ENCODE measurements around the gene ITPR2.

The ITPR2 gene

DNA sequence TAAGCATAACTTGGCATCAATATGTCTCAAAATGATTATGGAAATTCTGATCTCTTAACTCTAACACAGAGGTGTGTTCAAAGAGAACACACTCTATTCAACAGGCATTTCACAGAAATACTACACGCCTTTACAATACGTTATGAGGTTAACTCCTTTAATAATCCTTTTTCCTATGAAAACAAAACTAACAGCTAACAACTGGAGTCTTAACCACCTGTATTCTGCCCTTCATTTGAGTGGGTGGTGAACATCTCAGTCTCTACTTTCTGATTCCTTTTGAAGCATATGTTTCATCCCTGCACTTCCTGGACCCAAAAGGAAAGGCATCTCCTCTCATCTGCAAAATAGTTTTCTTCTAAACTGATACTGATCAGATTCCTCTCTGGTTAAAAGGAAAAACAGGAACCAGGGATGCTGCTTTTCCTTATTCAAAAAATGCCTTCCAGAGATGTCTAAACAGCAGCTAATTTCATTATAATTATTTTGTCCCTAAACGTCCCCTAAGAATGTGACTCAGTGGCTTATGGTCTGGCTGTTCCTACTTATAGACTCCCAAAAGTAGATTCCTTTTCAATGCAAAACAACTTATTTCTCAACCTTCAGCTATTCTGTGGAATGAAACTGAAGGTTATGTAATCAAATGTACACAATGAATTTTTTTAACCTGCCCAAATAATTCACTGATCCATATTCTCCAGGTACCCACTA is 24.1 kb downstream of the ITPR2 start:
- intact Hi-C loops (cut with DNase I; ENCODE audit: low total_unique reads) = no loop called here
- Histone ChIP-seq H3K4me1 (peaks cover 0 to 29% (median 19%) of the 10 kb centered on the region in 4 donors), H3K27me3 (no peaks in the 10 kb centered on the region), H3K27ac (peak overlapping the region; percentile 68 to 70), H3K4me3 (no peak overlapping the region), H3K36me3 (no peaks in the 10 kb centered on the region), H3K9me3 (no peaks in the 10 kb centered on the region)
- no peak for DNase-seq
- TF ChIP-seq, protein P1, sequence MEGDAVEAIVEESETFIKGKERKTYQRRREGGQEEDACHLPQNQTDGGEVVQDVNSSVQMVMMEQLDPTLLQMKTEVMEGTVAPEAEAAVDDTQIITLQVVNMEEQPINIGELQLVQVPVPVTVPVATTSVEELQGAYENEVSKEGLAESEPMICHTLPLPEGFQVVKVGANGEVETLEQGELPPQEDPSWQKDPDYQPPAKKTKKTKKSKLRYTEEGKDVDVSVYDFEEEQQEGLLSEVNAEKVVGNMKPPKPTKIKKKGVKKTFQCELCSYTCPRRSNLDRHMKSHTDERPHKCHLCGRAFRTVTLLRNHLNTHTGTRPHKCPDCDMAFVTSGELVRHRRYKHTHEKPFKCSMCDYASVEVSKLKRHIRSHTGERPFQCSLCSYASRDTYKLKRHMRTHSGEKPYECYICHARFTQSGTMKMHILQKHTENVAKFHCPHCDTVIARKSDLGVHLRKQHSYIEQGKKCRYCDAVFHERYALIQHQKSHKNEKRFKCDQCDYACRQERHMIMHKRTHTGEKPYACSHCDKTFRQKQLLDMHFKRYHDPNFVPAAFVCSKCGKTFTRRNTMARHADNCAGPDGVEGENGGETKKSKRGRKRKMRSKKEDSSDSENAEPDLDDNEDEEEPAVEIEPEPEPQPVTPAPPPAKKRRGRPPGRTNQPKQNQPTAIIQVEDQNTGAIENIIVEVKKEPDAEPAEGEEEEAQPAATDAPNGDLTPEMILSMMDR (IDR thresholded peaks at IDR 0.05) = no peak

DNA sequence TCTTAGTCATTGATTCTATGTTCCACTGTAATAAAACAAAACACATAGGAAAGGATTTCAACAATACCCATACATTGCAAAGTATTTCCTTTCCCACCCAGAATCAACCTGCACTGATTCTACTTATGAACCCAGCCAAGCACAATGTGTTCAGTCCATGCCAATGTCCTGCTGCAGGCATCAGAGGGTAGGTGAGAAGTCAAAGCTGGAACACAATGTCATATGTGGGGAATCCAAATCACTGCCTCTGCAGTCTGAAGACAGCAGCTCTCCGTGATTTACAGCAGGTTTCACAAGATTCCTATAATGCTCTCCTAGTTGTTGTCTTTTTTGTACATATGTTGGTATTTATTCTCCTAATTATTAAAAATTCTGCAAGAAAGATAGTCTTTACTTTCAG is 25.7 kb downstream of the ITPR2 start:
- no peak for DNase-seq
- TF ChIP-seq, protein P1 (IDR thresholded peaks at IDR 0.05) = no peak
- no peaks in the 10 kb centered on the region for H3K27me3 ChIP-seq
- peaks cover 0 to 38% (median 26%) of the 10 kb centered on the region in 4 donors for H3K4me1 ChIP-seq
- H3K27ac ChIP-seq = no peak overlapping the region
- no peaks in the 10 kb centered on the region for H3K9me3 ChIP-seq
- no peak overlapping the region for H3K4me3 ChIP-seq
- intact Hi-C loops (cut with DNase I; ENCODE audit: low total_unique reads) = no loop called here
- no peaks in the 10 kb centered on the region for H3K36me3 ChIP-seq

DNA sequence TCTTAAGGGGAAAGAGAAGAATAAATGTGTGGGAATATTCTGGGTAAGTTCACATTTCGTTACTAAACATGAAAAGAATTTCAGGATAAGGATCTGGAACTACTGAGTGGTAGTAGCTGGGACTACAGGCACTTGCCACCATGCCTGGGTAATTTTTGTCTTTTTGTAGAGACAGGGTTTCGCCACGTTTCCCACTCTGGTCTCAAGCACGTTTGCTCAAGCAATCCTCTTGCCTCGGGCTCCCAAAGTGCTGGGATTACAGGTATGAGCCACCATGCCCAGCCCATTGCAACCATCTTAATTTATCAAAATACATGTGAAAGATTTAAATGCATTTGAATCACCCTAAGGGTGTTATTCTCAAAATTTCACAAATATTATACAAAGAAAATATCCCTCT is 26.4 kb downstream of the ITPR2 start:
- Histone ChIP-seq H3K27ac (no peak overlapping the region), H3K4me1 (peaks cover 0 to 38% (median 26%) of the 10 kb centered on the region in 4 donors), H3K36me3 (no peaks in the 10 kb centered on the region), H3K4me3 (no peak overlapping the region), H3K9me3 (no peaks in the 10 kb centered on the region), H3K27me3 (no peaks in the 10 kb centered on the region)
- no peak for DNase-seq
- intact Hi-C loops (cut with DNase I; ENCODE audit: low total_unique reads) = no loop called here
- TF ChIP-seq, protein P1 (IDR thresholded peaks at IDR 0.05) = no peak

DNA sequence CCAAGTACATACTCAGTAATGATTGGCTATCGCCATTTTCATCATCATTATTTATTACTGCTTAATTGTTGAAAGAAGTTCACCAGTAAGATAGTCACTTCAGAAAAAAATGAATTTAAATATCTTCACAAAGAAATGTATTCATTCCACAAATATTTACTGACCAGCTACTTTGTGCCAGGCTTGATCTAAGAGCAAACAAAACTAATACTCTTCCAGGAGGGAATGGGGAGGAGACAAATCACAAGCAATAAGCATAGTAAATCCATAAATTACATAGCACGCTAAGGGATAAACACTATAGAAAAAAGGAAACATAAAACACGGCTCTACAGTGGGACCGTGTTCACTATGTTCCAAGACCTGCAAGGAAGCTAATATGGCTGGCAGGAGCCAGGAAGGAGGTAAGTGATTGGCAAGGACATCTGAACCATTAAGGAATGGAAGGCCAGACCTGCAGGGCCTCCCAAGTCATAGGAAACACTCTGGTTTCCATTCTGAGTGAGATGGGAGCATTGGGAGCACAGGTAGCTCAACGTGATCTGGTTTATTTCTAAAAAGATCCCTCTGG is 27.5 kb downstream of the ITPR2 start:
- intact Hi-C loops (cut with DNase I; ENCODE audit: low total_unique reads) = no loop called here
- H3K36me3 ChIP-seq = no peaks in the 10 kb centered on the region
- TF ChIP-seq, protein P1 (IDR thresholded peaks at IDR 0.05) = no peak
- H3K27ac ChIP-seq = no peak overlapping the region
- no peak overlapping the region for H3K4me3 ChIP-seq
- no peaks in the 10 kb centered on the region for H3K9me3 ChIP-seq
- H3K27me3 ChIP-seq = no peaks in the 10 kb centered on the region
- DNase-seq = no peak
- H3K4me1 ChIP-seq = peaks cover 0 to 31% (median 24%) of the 10 kb centered on the region in 4 donors

DNA sequence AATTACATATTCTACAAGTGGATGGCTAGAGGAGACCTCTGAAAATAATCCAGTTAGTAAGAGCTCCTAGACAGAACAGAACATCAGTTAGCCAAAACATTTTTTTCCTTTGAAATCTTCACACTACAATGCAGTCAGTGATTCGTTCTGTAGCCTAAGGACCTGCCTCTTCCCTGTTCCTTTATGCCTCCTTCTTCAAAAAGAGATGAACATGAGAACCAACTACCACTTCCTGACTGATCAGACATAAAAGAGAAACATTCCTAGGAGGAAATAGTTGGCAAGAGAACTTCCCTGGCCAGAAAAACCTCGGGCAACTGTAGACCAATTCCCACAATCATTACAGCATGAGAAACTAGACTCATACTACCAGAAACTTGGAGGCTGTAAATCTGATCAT is 29.4 kb downstream of the ITPR2 start:
- intact Hi-C loops (cut with DNase I; ENCODE audit: low total_unique reads) = no loop called here
- DNase-seq = no peak
- H3K36me3 ChIP-seq = no peaks in the 10 kb centered on the region
- H3K9me3 ChIP-seq = no peaks in the 10 kb centered on the region
- H3K27me3 ChIP-seq = no peaks in the 10 kb centered on the region
- no peak overlapping the region for H3K4me3 ChIP-seq
- peaks cover 0 to 25% (median 12%) of the 10 kb centered on the region in 4 donors for H3K4me1 ChIP-seq
- H3K27ac ChIP-seq = no peak overlapping the region
- TF ChIP-seq, protein P1 (IDR thresholded peaks at IDR 0.05) = no peak

Data from tibial artery (tissue), 4 donors.